ENCODE data around the gene RPL13. TPM values are rescaled to one million over a fixed set of nuclear protein-coding genes. Genes with fewer than 3 reads are reported as not detected.

RPL13 gene
- total and polyA plus RNA-seq, 2 of the 13 experiments (the other 11 are each of a cell fraction or from before 2014, with no cell fraction given): 2,988 to 4,411 TPM

- no peak for TF ChIP-seq KDM1A (CRISPR knock-in tag; IDR thresholded peaks at IDR 0.05)
- TF ChIP-seq ZNF180 (CRISPR knock-in tag; IDR thresholded peaks at IDR 0.05; ENCODE audit: borderline replicate concordance, low read depth): no peak
- TF ChIP-seq ZNF296 (CRISPR knock-in tag; conservative IDR thresholded peaks at IDR 0.05): no peak
- TF ChIP-seq ZNF275 (CRISPR knock-in tag; IDR thresholded peaks at IDR 0.05; ENCODE audit: borderline replicate concordance): 0 out of 2 replicates have a peak, but pooled peaks have one; percentile 10
- TF ChIP-seq ZNF510 (CRISPR knock-in tag; IDR thresholded peaks at IDR 0.05; ENCODE audit: low read depth): no peak
- TF ChIP-seq ZNF660 (CRISPR knock-in tag; IDR thresholded peaks at IDR 0.05; ENCODE audit: borderline replicate concordance, low read depth): no peak
- no peak for TF ChIP-seq SPEN (CRISPR knock-in tag; IDR thresholded peaks at IDR 0.05; ENCODE audit: low read depth)
- TF ChIP-seq UBTF (CRISPR knock-in tag; IDR thresholded peaks at IDR 0.05): peak; percentile 12; the same call in 1 of the 2 replicates
- no peak for TF ChIP-seq ZNF839 (CRISPR knock-in tag; IDR thresholded peaks at IDR 0.05; ENCODE audit: borderline replicate concordance)
- TF ChIP-seq PATZ1 (CRISPR knock-in tag; IDR thresholded peaks at IDR 0.05): 0 out of 2 replicates have a peak, but pooled peaks have one; percentile 6
- TF ChIP-seq TIGD3 (CRISPR knock-in tag; IDR thresholded peaks at IDR 0.05; ENCODE audit: borderline replicate concordance): no peak
- TF ChIP-seq KAT2B (IDR thresholded peaks at IDR 0.05; ENCODE audit: borderline replicate concordance, low read depth, low read length): no peak
- TF ChIP-seq ZNF720 (CRISPR knock-in tag; IDR thresholded peaks at IDR 0.05): 0 out of 2 replicates have a peak, but pooled peaks have one; percentile 24
- no peak; the same call in 1 of the 2 replicates for TF ChIP-seq ZBTB8A (CRISPR knock-in tag; IDR thresholded peaks at IDR 0.05; ENCODE audit: borderline replicate concordance, low read depth)
- peak; percentile 86; the same call in 1 of the 2 replicates for TF ChIP-seq ZNF234 (CRISPR knock-in tag; conservative IDR thresholded peaks at IDR 0.05)
- TF ChIP-seq ZBTB21 (CRISPR knock-in tag; IDR thresholded peaks at IDR 0.05): 0 out of 2 replicates have a peak, but pooled peaks have one; percentile 14
- TF ChIP-seq ZFP62 (CRISPR knock-in tag; IDR thresholded peaks at IDR 0.05): no peak
- peak; percentile 21; the same call in 1 of the 2 replicates for TF ChIP-seq ZNF792 (CRISPR knock-in tag; IDR thresholded peaks at IDR 0.05)
- no peak for TF ChIP-seq ZNF766 (CRISPR knock-in tag; IDR thresholded peaks at IDR 0.05; ENCODE audit: borderline replicate concordance)
- no peak for TF ChIP-seq REPIN1 (CRISPR knock-in tag; IDR thresholded peaks at IDR 0.05; ENCODE audit: borderline replicate concordance, low read depth)
- 0 out of 2 replicates have a peak, but pooled peaks have one; percentile 52 for TF ChIP-seq TMF1 (CRISPR knock-in tag; IDR thresholded peaks at IDR 0.05; ENCODE audit: low read depth)
- TF ChIP-seq ZSCAN25 (CRISPR knock-in tag; IDR thresholded peaks at IDR 0.05): no peak; the same call in 1 of the 2 replicates
- TF ChIP-seq ZNF615 (CRISPR knock-in tag; IDR thresholded peaks at IDR 0.05; ENCODE audit: borderline replicate concordance): no peak
These were observed 831 bp downstream of the RPL13 start (continued) for GRCh38 chr16:89561142-89561883.
